OCI-LY3 (cell line): ENCODE data around the gene DCHS2.

ENCODE experiments used
- H2AFZ ChIP-seq: fragments of 200-600, 300-600 bp; shearing (Covaris generic); 2 replicates; pipeline ENCODE4 v1.6.0; 2014; ENCODE audit warnings: antibody characterized with exemption, low read depth, low read length
- H3K27ac ChIP-seq: fragments of 200-600, 300-600 bp; sonication (generic); 2 replicates; pipeline ENCODE4 v1.5.1; 2014; ENCODE audit warnings: mild to moderate bottlenecking, low read length, moderate library complexity, mixed read lengths
- H3K27me3 ChIP-seq: fragments of 200-600, 300-600 bp; sonication (generic); 2 replicates; pipeline ENCODE4 v1.6.1; 2014; ENCODE audit warnings: low read depth, low read length, mixed read lengths
- H3K36me3 ChIP-seq: fragments of 200-600, 300-600 bp; sonication (generic); replicated peaks from 2 replicates; pipeline ENCODE3; 2014; ENCODE audit warnings: low read depth, low read length, mixed read lengths
- H3K4me1 ChIP-seq: fragments of 300-600, 200-600 bp; sonication (generic); 2 replicates; pipeline ENCODE4 v1.6.1; 2014; ENCODE audit warnings: low read length, mixed read lengths
- H3K4me2 ChIP-seq: fragments of 200-600, 300-600 bp; sonication (generic); 2 replicates; pipeline ENCODE4 v1.6.1; 2014; ENCODE audit warnings: low read length, mixed read lengths
- H3K4me3 ChIP-seq: fragments of 300-600, 200-600 bp; sonication (generic); 2 replicates; pipeline ENCODE4 v1.5.1; 2014; ENCODE audit warnings: antibody characterized with exemption, mild to moderate bottlenecking, low read length, moderate library complexity
- H3K79me2 ChIP-seq: fragments of 300-600, 200-600 bp; shearing (Covaris generic); 2 replicates; pipeline ENCODE4 v1.6.1; 2014; ENCODE audit warnings: mild to moderate bottlenecking, low read length, mixed read lengths
- H3K9ac ChIP-seq: fragments of 300-600, 200-600 bp; shearing (Covaris generic); 2 replicates; pipeline ENCODE4 v1.6.0; 2014; ENCODE audit warnings: mild to moderate bottlenecking, low read length, moderate library complexity
- H3K9me3 ChIP-seq: fragments of 200-600, 300-600 bp; shearing (Covaris generic); 2 replicates; pipeline ENCODE4 v1.6.1; 2014; ENCODE audit warnings: low read length, mixed read lengths; ENCODE audit not compliant: insufficient read depth
- H4K20me1 ChIP-seq: fragments of 200-600, 300-600 bp; sonication (generic); 2 replicates; pipeline ENCODE4 v1.6.1; 2016; ENCODE audit warnings: low read length, mixed read lengths; ENCODE audit not compliant: insufficient read depth
- CTCF ChIP-seq: fragments of 200-600, 300-600 bp; sonication (generic); IDR thresholded peaks from 2 replicates; pipeline ENCODE4 v1.5.1; 2014; ENCODE audit warnings: antibody characterized with exemption, low read length, low read depth
- EZH2phosphoT487 ChIP-seq: fragments of 200-600 bp; shearing (Covaris generic); IDR thresholded peaks from 2 replicates; pipeline ENCODE4 v1.6.1; 2018; ENCODE audit warnings: antibody characterized with exemption, mixed run types, low read depth

DCHS2 gene

GRCh38 chr4:154475820-154476219, 15.8 kb downstream of the DCHS2 start:
- Histone ChIP-seq H3K36me3 (no peaks in the 10 kb centered on the region), H3K27ac (no peak overlapping the region), H3K4me2 (no peak overlapping the region), H3K27me3 (peaks cover 55% of the 10 kb centered on the region), H3K9ac (no peak overlapping the region), H4K20me1 (no peaks in the 10 kb centered on the region), H3K4me3 (no peak overlapping the region), H3K9me3 (no peaks in the 10 kb centered on the region), H2AFZ (no peak overlapping the region), H3K4me1 (peaks cover 49% of the 10 kb centered on the region), H3K79me2 (no peaks in the 10 kb centered on the region)
- TF ChIP-seq EZH2phosphoT487 (no peak), CTCF (no peak)

DNA sequence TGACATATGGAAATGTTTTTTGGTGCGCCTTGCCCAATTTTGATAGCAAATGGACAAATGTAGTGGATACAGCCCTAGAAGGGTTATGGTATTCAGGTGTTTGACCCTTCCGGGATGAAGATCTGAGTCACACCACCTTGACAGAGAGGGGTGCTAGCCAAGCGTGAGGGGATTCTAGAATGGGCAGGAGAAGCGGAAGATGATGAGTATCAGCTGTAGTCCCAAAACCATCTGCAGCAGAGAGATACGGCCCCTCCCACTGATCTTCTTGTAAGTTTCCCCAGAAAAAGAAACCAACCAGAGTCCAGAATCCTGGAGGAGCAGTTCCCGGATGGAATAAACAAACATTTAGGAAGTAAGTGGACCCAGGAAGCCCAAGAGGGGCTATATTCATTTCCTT, 18.1 kb downstream of the DCHS2 start:
- no peak overlapping the region for H3K9ac ChIP-seq
- TF ChIP-seq EZH2phosphoT487 (no peak), CTCF (no peak)

DNA sequence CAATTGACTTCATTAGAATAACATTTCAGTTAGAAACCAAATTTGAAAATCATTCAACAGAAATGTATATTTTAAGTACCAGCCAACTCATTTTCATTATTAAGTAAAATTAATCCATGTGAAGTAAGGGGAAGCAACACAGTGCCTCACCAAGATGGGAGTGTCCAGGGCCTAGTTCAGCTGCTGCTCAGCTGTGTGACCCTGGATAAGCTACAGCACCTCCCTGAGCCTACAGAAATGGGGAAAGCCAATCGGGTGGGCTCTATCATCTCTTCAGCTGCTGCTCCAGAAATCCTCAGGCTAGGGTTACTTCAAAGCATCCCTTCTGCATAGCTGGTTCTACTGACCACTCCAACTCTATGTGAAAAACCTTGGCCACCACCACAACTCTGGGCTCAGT, 18.7 kb downstream of the DCHS2 start:
- Histone ChIP-seq H3K9ac (no peak overlapping the region), H3K27me3 (peaks cover 68% of the 10 kb centered on the region), H3K36me3 (no peaks in the 10 kb centered on the region), H3K4me3 (no peak overlapping the region), H3K27ac (no peak overlapping the region), H2AFZ (no peak overlapping the region), H3K4me2 (no peak overlapping the region), H3K4me1 (peaks cover 37% of the 10 kb centered on the region), H3K9me3 (no peaks in the 10 kb centered on the region), H4K20me1 (0 out of 2 replicates have a peak, but pooled peaks cover 3% of the 10 kb centered on the region), H3K79me2 (no peaks in the 10 kb centered on the region)
- TF ChIP-seq CTCF, result no peak
- no peak for TF ChIP-seq EZH2phosphoT487

More for the DNA sequence above, 18.1 kb downstream of the DCHS2 start:
- H3K27me3 ChIP-seq, result peaks cover 63% of the 10 kb centered on the region
- peaks cover 43% of the 10 kb centered on the region for H3K4me1 ChIP-seq
- no peak overlapping the region for H3K4me3 ChIP-seq
- H3K36me3 ChIP-seq, result no peaks in the 10 kb centered on the region
- H3K4me2 ChIP-seq, result no peak overlapping the region
- H2AFZ ChIP-seq, result no peak overlapping the region
- H3K27ac ChIP-seq, result no peak overlapping the region
- 0 out of 2 replicates have a peak, but pooled peaks cover 3% of the 10 kb centered on the region for H4K20me1 ChIP-seq
- no peaks in the 10 kb centered on the region for H3K79me2 ChIP-seq
- H3K9me3 ChIP-seq, result no peaks in the 10 kb centered on the region

- no peak for TF ChIP-seq CTCF
Measured at GRCh38 chr4:154471526-154472331, 19.9 kb downstream of the DCHS2 start.

More at GRCh38 chr4:154471526-154472331, 19.9 kb downstream of the DCHS2 start:
- H3K27me3 ChIP-seq, result peaks cover 69% of the 10 kb centered on the region
- no peaks in the 10 kb centered on the region for H3K79me2 ChIP-seq
- H3K4me1 ChIP-seq, result peaks cover 29% of the 10 kb centered on the region
- H4K20me1 ChIP-seq, result 0 out of 2 replicates have a peak, but pooled peaks cover 3% of the 10 kb centered on the region
- no peak overlapping the region for H3K9ac ChIP-seq
- H2AFZ ChIP-seq, result no peak overlapping the region
- no peaks in the 10 kb centered on the region for H3K36me3 ChIP-seq
- peak overlapping the region; percentile 64 for H3K4me2 ChIP-seq
- H3K27ac ChIP-seq, result no peak overlapping the region
- peak overlapping the region; percentile 34 for H3K4me3 ChIP-seq
- no peaks in the 10 kb centered on the region for H3K9me3 ChIP-seq
